Measurements from ENCODE around the gene TRDMT1.
A peak's percentile ranks its signal among the peaks of the same experiment; 100 is the strongest.

The TRDMT1 gene, protein sequence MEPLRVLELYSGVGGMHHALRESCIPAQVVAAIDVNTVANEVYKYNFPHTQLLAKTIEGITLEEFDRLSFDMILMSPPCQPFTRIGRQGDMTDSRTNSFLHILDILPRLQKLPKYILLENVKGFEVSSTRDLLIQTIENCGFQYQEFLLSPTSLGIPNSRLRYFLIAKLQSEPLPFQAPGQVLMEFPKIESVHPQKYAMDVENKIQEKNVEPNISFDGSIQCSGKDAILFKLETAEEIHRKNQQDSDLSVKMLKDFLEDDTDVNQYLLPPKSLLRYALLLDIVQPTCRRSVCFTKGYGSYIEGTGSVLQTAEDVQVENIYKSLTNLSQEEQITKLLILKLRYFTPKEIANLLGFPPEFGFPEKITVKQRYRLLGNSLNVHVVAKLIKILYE

DNA sequence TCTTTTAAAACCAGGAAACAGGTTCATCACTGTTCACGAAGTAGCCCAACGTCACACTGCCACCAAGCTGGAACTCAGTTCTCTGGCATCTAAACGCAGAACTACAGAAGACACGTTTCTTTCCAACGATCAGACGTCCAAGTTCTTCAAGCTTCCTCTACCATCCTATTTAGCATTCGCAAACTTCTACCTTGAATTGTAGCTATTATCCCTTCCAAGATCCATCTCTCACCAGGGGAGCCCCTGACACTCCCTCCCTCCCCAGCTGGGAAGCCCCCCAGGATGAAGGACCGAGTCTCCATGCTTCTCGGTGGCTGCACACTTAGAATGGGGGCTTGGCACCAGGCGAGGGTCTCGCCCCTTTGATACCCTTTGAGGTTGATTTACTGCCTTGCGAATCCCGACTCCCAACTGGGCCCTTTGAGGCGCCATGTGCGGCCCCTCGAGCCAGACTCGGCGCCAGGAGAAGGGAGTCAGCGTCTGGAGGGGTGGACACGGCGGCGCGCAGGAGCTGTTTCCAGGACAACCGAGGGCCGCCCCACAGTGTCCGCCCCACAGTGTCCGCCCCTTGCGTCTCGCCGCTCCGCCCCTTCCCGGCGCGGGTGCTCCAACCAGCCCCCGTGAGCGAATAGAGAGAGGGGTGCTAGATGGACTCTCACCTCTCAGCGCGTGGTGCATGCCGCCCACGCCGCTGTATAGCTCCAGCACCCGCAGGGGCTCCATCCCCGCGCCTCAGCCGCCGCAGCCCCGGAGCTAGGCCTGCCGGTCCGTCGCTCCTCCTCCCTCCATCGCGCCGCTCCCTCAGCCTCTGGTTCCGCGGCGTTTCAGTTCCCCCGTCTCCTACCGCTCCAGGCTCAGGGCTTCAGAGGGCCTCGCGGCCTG lies at the start of gene TRDMT1:
Gene TRDMT1, minus strand, starts transcription at position 761 of the 882 bp plus-strand sequence. Its CDS starts 38 bp downstream, at position 723.
- in situ Hi-C loops (cut with MboI; ENCODE audit: low sequenced_read_pairs, unreplicated experiment): no loop called here
- DNase-seq (ENCODE audit: low spot score): peak; percentile 84
- no peak for TF ChIP-seq CTCF (IDR thresholded peaks at IDR 0.05; ENCODE audit: borderline replicate concordance, control extremely low read depth, extremely low read depth, insufficient read depth, missing control alignments)

DNA sequence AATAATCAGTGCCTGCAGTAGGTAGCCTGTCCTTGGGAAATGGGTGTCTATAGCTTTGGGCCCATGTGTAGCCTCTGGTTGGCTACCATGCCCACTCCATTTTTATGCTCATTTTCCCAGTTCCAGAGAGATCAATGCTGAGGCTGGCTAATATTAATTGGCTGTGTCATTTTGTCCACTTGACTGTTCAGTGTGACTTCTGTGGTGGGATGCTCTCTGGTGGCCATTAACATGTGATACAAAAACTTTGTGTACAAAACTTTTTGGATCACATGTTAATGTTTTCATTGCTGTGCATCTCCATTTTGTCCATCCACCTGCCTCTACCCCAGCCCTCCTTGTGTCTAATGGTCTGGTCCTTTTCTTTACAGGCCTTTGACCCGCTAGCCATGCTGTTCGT lies 49.3 kb upstream of the TRDMT1 start:
- in situ Hi-C loops (cut with MboI; ENCODE audit: low sequenced_read_pairs, unreplicated experiment): no loop called here
- TF ChIP-seq CTCF (IDR thresholded peaks at IDR 0.05; ENCODE audit: borderline replicate concordance, control extremely low read depth, extremely low read depth, insufficient read depth, missing control alignments): no peak
- DNase-seq (ENCODE audit: low spot score): no peak

- no peak for TF ChIP-seq CTCF (IDR thresholded peaks at IDR 0.05; ENCODE audit: borderline replicate concordance, control extremely low read depth, extremely low read depth, insufficient read depth, missing control alignments)
- in situ Hi-C loops (cut with MboI; ENCODE audit: low sequenced_read_pairs, unreplicated experiment): no loop called here
- no peak for DNase-seq (ENCODE audit: low spot score)
Observed at GRCh38 chr10:17249820-17250219, 48.3 kb upstream of the TRDMT1 start.

GRCh38 chr10:17248964-17249363 lies 47.5 kb upstream of the TRDMT1 start:
- DNase-seq (ENCODE audit: low spot score): no peak
- TF ChIP-seq CTCF (IDR thresholded peaks at IDR 0.05; ENCODE audit: borderline replicate concordance, control extremely low read depth, extremely low read depth, insufficient read depth, missing control alignments): no peak
- in situ Hi-C loops (cut with MboI; ENCODE audit: low sequenced_read_pairs, unreplicated experiment): no loop called here

GRCh38 chr10:17247210-17247609 lies 45.7 kb upstream of the TRDMT1 start:
- TF ChIP-seq CTCF (IDR thresholded peaks at IDR 0.05; ENCODE audit: borderline replicate concordance, control extremely low read depth, extremely low read depth, insufficient read depth, missing control alignments): no peak
- no peak for DNase-seq (ENCODE audit: low spot score)
- in situ Hi-C loops (cut with MboI; ENCODE audit: low sequenced_read_pairs, unreplicated experiment): no loop called here

DNA sequence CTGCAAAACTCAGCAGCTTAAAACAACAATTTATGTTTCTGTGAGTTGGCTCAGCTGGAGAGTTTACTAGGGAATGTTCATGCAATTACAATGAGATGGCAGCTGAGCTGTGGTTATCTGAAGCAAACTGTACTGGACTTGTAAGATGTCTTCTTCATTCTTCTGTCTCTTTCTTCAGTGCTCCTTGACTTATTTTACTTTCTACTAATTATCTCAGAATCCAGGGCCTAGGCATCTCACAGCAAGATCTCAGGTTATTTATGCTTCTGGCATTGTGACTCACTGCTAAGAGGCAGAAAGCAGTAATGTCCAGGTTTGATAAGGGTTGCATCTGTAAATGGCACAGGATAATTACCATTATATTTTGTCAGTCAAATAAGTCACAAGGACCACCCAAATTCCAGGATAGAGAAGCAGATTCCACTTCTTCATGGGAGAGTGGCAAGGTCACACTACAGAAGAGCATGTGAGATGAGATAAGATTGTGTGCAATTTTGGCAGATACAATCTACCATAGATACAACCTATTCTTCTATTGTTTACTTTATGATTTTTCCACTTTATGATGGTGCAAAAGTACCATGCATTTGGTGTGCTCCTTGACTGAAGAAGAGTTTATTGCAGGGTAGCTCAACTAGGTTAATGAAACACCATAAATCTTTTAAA lies 43.4 kb upstream of the TRDMT1 start:
- in situ Hi-C loops (cut with MboI; ENCODE audit: low sequenced_read_pairs, unreplicated experiment): no loop called here
- TF ChIP-seq CTCF (IDR thresholded peaks at IDR 0.05; ENCODE audit: borderline replicate concordance, control extremely low read depth, extremely low read depth, insufficient read depth, missing control alignments): no peak
- DNase-seq (ENCODE audit: low spot score): no peak
